Measurements from ENCODE around the gene PID1.

PID1 gene

GRCh38 chr2:229173825-229174359, 97.2 kb downstream of the PID1 start:
- TF ChIP-seq YY1 (IDR thresholded peaks at IDR 0.05; ENCODE audit: insufficient read depth, insufficient read length), result no peak
- no peak for TF ChIP-seq ZNF274 (IDR thresholded peaks at IDR 0.05; ENCODE audit: low read depth, low read length)
- no peak for TF ChIP-seq SUZ12 (IDR thresholded peaks at IDR 0.05; ENCODE audit: extremely low read depth, insufficient read depth, insufficient read length)
- Histone ChIP-seq H3K9ac (ENCODE audit: insufficient read length, low read depth) (no peak overlapping the region), H3K36me3 (ENCODE audit: insufficient read depth, insufficient read length, low read length) (no peaks in the 10 kb centered on the region), H3K27me3 (ENCODE audit: insufficient read depth, insufficient read length) (no peaks in the 10 kb centered on the region), H3K4me3 (ENCODE audit: insufficient read length, low read depth) (no peak overlapping the region), H3K9me3 (ENCODE audit: insufficient read depth, low read length) (peaks cover 8% of the 10 kb centered on the region; the same call in 1 of the 2 replicates), H3K4me1 (ENCODE audit: insufficient read depth, insufficient read length) (no peaks in the 10 kb centered on the region)
- no peak for DNase-seq (ENCODE audit: low read depth, low spot score)

GRCh38 chr2:229170916-229171315, 100.2 kb downstream of the PID1 start:
- Histone ChIP-seq H3K36me3 (ENCODE audit: insufficient read depth, insufficient read length, low read length) (no peaks in the 10 kb centered on the region), H3K27me3 (ENCODE audit: insufficient read depth, insufficient read length) (no peaks in the 10 kb centered on the region), H3K9ac (ENCODE audit: insufficient read length, low read depth) (no peak overlapping the region), H3K4me3 (ENCODE audit: insufficient read length, low read depth) (no peak overlapping the region), H3K9me3 (ENCODE audit: insufficient read depth, low read length) (peaks cover 8% of the 10 kb centered on the region; the same call in 1 of the 2 replicates), H3K4me1 (ENCODE audit: insufficient read depth, insufficient read length) (no peaks in the 10 kb centered on the region)
- DNase-seq (ENCODE audit: low read depth, low spot score), result no peak
- TF ChIP-seq SUZ12 (IDR thresholded peaks at IDR 0.05; ENCODE audit: extremely low read depth, insufficient read depth, insufficient read length) (no peak), ZNF274 (IDR thresholded peaks at IDR 0.05; ENCODE audit: low read depth, low read length) (no peak), YY1 (IDR thresholded peaks at IDR 0.05; ENCODE audit: insufficient read depth, insufficient read length) (no peak)

GRCh38 chr2:229170171-229170570, 100.9 kb downstream of the PID1 start:
- Histone ChIP-seq H3K4me3 (ENCODE audit: insufficient read length, low read depth) (no peak overlapping the region), H3K4me1 (ENCODE audit: insufficient read depth, insufficient read length) (no peaks in the 10 kb centered on the region), H3K36me3 (ENCODE audit: insufficient read depth, insufficient read length, low read length) (no peaks in the 10 kb centered on the region), H3K9ac (ENCODE audit: insufficient read length, low read depth) (no peak overlapping the region), H3K9me3 (ENCODE audit: insufficient read depth, low read length) (peaks cover 8% of the 10 kb centered on the region; the same call in 1 of the 2 replicates), H3K27me3 (ENCODE audit: insufficient read depth, insufficient read length) (no peaks in the 10 kb centered on the region)
- DNase-seq (ENCODE audit: low read depth, low spot score), result no peak
- no peak for TF ChIP-seq SUZ12 (IDR thresholded peaks at IDR 0.05; ENCODE audit: extremely low read depth, insufficient read depth, insufficient read length)
- TF ChIP-seq ZNF274 (IDR thresholded peaks at IDR 0.05; ENCODE audit: low read depth, low read length), result no peak
- TF ChIP-seq YY1 (IDR thresholded peaks at IDR 0.05; ENCODE audit: insufficient read depth, insufficient read length), result no peak

- Histone ChIP-seq H3K36me3 (ENCODE audit: insufficient read depth, insufficient read length, low read length) (no peaks in the 10 kb centered on the region), H3K4me3 (ENCODE audit: insufficient read length, low read depth) (no peak overlapping the region), H3K4me1 (ENCODE audit: insufficient read depth, insufficient read length) (no peaks in the 10 kb centered on the region), H3K27me3 (ENCODE audit: insufficient read depth, insufficient read length) (no peaks in the 10 kb centered on the region), H3K9ac (ENCODE audit: insufficient read length, low read depth) (no peak overlapping the region), H3K9me3 (ENCODE audit: insufficient read depth, low read length) (peaks cover 8% of the 10 kb centered on the region; the same call in 1 of the 2 replicates)
- no peak for DNase-seq (ENCODE audit: low read depth, low spot score)
- TF ChIP-seq YY1 (IDR thresholded peaks at IDR 0.05; ENCODE audit: insufficient read depth, insufficient read length) (no peak), SUZ12 (IDR thresholded peaks at IDR 0.05; ENCODE audit: extremely low read depth, insufficient read depth, insufficient read length) (no peak), ZNF274 (IDR thresholded peaks at IDR 0.05; ENCODE audit: low read depth, low read length) (no peak)
Observed at GRCh38 chr2:229169751-229170150, 101.3 kb downstream of the PID1 start.

- Histone ChIP-seq H3K36me3 (ENCODE audit: insufficient read depth, insufficient read length, low read length) (no peaks in the 10 kb centered on the region), H3K27me3 (ENCODE audit: insufficient read depth, insufficient read length) (no peaks in the 10 kb centered on the region), H3K9me3 (ENCODE audit: insufficient read depth, low read length) (no peaks in the 10 kb centered on the region), H3K9ac (ENCODE audit: insufficient read length, low read depth) (no peak overlapping the region), H3K4me1 (ENCODE audit: insufficient read depth, insufficient read length) (no peaks in the 10 kb centered on the region), H3K4me3 (ENCODE audit: insufficient read length, low read depth) (no peak overlapping the region)
- no peak for DNase-seq (ENCODE audit: low read depth, low spot score)
- TF ChIP-seq SUZ12 (IDR thresholded peaks at IDR 0.05; ENCODE audit: extremely low read depth, insufficient read depth, insufficient read length) (no peak), ZNF274 (IDR thresholded peaks at IDR 0.05; ENCODE audit: low read depth, low read length) (no peak), YY1 (IDR thresholded peaks at IDR 0.05; ENCODE audit: insufficient read depth, insufficient read length) (no peak)
Observed at GRCh38 chr2:229164545-229165249, 106.4 kb downstream of the PID1 start.

GRCh38 chr2:229163893-229164292, 107.2 kb downstream of the PID1 start:
- no peak for DNase-seq (ENCODE audit: low read depth, low spot score)
- H3K9ac ChIP-seq (ENCODE audit: insufficient read length, low read depth), result no peak overlapping the region
- TF ChIP-seq YY1 (IDR thresholded peaks at IDR 0.05; ENCODE audit: insufficient read depth, insufficient read length) (no peak), SUZ12 (IDR thresholded peaks at IDR 0.05; ENCODE audit: extremely low read depth, insufficient read depth, insufficient read length) (no peak)
- H3K4me3 ChIP-seq (ENCODE audit: insufficient read length, low read depth), result no peak overlapping the region
- H3K9me3 ChIP-seq (ENCODE audit: insufficient read depth, low read length), result no peaks in the 10 kb centered on the region
- H3K4me1 ChIP-seq (ENCODE audit: insufficient read depth, insufficient read length), result no peaks in the 10 kb centered on the region
- H3K36me3 ChIP-seq (ENCODE audit: insufficient read depth, insufficient read length, low read length), result no peaks in the 10 kb centered on the region
- H3K27me3 ChIP-seq (ENCODE audit: insufficient read depth, insufficient read length), result no peaks in the 10 kb centered on the region

GRCh38 chr2:229162015-229162414, 109.1 kb downstream of the PID1 start:
- TF ChIP-seq SUZ12 (IDR thresholded peaks at IDR 0.05; ENCODE audit: extremely low read depth, insufficient read depth, insufficient read length) (no peak), ZNF274 (IDR thresholded peaks at IDR 0.05; ENCODE audit: low read depth, low read length) (no peak), YY1 (IDR thresholded peaks at IDR 0.05; ENCODE audit: insufficient read depth, insufficient read length) (no peak)
- DNase-seq (ENCODE audit: low read depth, low spot score), result no peak
- Histone ChIP-seq H3K4me1 (ENCODE audit: insufficient read depth, insufficient read length) (no peaks in the 10 kb centered on the region), H3K9ac (ENCODE audit: insufficient read length, low read depth) (no peak overlapping the region), H3K4me3 (ENCODE audit: insufficient read length, low read depth) (no peak overlapping the region), H3K9me3 (ENCODE audit: insufficient read depth, low read length) (no peaks in the 10 kb centered on the region), H3K27me3 (ENCODE audit: insufficient read depth, insufficient read length) (no peaks in the 10 kb centered on the region), H3K36me3 (ENCODE audit: insufficient read depth, insufficient read length, low read length) (no peaks in the 10 kb centered on the region)
